SJSA1 (cell line): Measurements from ENCODE around the gene SPATA32. TPM values are rescaled to one million over a fixed set of nuclear protein-coding genes. Genes with fewer than 3 reads are reported as not detected.

ENCODE experiments used
- DNase-seq, 2 experiments: peaks; one replicate each; pipeline ENCODE4 v3.0.0-alpha.2; 2015 to 2020; ENCODE audit warnings: low spot score in 2 of 2, low read depth in 1 of 2
- H3K27ac ChIP-seq: fragments of 250-450 bp; sonication (Bioruptor Pico); 2 replicates; pipeline ENCODE4 v1.5.1; 2020; ENCODE audit warnings: mild to moderate bottlenecking, moderate library complexity
- H3K27me3 ChIP-seq: fragments of 250-450 bp; sonication (Bioruptor Pico); replicated peaks from 2 replicates; pipeline ENCODE4 v1.5.1; 2020; ENCODE audit warnings: mild to moderate bottlenecking, moderate library complexity
- H3K36me3 ChIP-seq: fragments of 250-450 bp; sonication (Bioruptor Pico); 2 replicates; pipeline ENCODE4 v1.5.1; 2020; ENCODE audit warnings: mild to moderate bottlenecking
- H3K4me1 ChIP-seq: fragments of 250-450 bp; sonication (Bioruptor Pico); replicated peaks from 2 replicates; pipeline ENCODE4 v1.6.1; 2021; ENCODE audit warnings: mild to moderate bottlenecking
- H3K4me3 ChIP-seq: fragments of 250-450 bp; sonication (Bioruptor Pico); 2 replicates; pipeline ENCODE4 v1.5.1; 2020; ENCODE audit warnings: mild to moderate bottlenecking
- H3K9me3 ChIP-seq: fragments of 250-450 bp; sonication (Bioruptor Pico); replicated peaks from 2 replicates; pipeline ENCODE4 v1.5.1; 2020; ENCODE audit warnings: mild to moderate bottlenecking
- total RNA-seq: library from RNA; depleted of rRNA; stranded (reverse); fragments of >200 nt; shearing (Covaris generic); gene quantifications from 2 replicates; pipeline ENCODE4 v1.2.3, GENCODE V29; 2014

Gene SPATA32
- total RNA-seq, 1 experiment from 2014 or later, result not detected

DNA sequence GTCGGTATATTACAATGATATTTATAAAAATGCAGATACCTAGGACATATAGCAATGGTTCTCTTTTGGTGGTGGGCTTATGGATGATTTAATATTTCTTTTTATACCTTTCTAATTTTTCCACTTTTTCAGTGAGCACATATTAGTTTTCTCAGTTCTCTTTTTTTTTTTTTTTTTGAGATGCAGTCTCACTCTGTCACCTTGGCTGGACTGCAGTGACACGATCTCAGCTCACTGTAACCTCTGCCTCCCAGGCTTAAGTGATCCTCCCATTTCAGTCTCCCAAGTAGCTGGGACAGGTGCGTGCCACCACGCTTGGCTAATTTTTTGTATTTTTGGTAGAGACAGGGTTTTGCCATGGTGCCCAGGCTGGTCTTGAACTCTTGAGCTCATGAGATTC, 39.8 kb upstream of the SPATA32 start:
- H3K36me3 ChIP-seq, result peaks cover 16% of the 10 kb centered on the region
- no peak for DNase-seq
- no peaks in the 10 kb centered on the region for H3K9me3 ChIP-seq
- peaks cover 42% of the 10 kb centered on the region for H3K4me1 ChIP-seq
- no peak overlapping the region for H3K4me3 ChIP-seq
- no peak overlapping the region for H3K27ac ChIP-seq
- H3K27me3 ChIP-seq, result no peaks in the 10 kb centered on the region

DNA sequence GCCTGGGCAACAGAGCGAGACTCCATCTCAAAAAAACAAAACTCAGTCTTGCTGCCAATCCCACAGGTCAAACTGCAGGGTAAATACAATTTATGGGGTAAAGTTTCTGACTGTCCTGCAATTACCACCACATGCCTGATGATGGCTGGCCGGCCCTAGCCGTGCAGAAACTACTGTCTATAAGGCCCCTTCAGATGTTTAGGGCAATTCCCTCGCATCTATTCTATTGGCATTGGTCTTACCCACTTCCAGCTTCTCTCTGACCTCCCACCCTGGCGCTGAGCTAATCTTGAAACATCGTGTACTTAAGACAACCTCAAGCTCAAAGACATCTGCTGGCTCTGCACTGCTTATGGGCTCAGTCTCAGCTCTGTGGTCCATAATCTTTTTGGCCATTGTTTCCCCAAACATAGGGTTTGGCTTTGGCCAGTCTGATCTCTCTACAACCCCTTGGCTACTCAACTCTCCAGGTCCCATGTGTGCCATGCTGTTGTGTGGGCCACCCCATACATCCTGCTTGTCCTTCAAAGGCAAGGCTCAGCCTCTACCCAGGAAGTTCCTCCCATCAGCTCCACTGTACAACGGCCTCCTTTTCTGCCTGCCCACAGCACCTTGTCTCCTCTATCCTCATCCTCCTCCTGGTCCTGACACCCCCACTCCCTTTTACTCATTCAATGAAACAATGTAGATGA, 38.3 kb upstream of the SPATA32 start:
- H3K27ac ChIP-seq, result no peak overlapping the region
- peaks cover 42% of the 10 kb centered on the region for H3K4me1 ChIP-seq
- H3K36me3 ChIP-seq, result peaks cover 24% of the 10 kb centered on the region
- H3K4me3 ChIP-seq, result no peak overlapping the region
- no peaks in the 10 kb centered on the region for H3K9me3 ChIP-seq
- no peak for DNase-seq
- no peaks in the 10 kb centered on the region for H3K27me3 ChIP-seq

- H3K27ac ChIP-seq, result no peak overlapping the region
- no peaks in the 10 kb centered on the region for H3K9me3 ChIP-seq
- H3K36me3 ChIP-seq, result peaks cover 19% of the 10 kb centered on the region
- peaks cover 43% of the 10 kb centered on the region for H3K4me1 ChIP-seq
- H3K27me3 ChIP-seq, result no peaks in the 10 kb centered on the region
- H3K4me3 ChIP-seq, result no peak overlapping the region
- no peak for DNase-seq
Observed at GRCh38 chr17:45299361-45299760, 37.5 kb upstream of the SPATA32 start.

DNA sequence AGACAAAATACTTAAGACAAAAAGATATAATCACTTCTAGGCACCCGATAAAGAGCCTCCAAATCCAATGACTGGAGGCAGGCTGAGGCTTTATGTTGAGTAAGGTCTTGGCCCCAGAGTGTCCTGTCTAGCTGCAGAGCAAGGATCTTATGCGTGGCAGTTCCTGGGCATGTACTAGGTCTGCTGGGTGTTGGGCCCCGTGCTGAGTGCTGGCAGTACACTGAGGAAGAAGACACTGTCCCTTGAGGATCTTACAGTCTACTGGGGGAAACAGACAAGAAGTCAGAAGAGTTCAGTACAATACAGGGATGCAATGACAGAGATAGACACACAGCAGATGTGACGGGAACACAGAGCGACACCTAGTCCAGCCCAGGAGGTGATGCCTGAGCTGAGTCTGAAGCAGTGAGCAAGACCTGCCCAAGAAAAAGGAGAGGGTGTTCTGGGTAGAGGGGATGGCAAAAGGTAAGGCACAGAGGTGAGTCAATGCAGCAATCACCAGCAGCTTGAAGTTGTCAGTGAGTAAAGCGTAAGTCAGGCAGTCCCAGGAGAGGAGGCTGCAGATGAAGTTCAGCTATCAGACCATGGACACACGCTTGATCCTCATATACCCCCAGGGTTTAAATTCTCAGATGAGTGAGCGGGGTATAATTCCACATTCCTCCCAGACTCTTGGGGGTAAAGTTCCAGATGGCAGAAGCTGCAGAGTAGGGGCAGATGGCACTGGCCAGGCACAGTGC, 36.8 kb upstream of the SPATA32 start:
- Histone ChIP-seq H3K27ac (no peak overlapping the region), H3K9me3 (no peaks in the 10 kb centered on the region), H3K4me3 (no peak overlapping the region), H3K27me3 (no peaks in the 10 kb centered on the region), H3K4me1 (peaks cover 49% of the 10 kb centered on the region), H3K36me3 (peaks cover 21% of the 10 kb centered on the region)
- DNase-seq, result no peak

- Histone ChIP-seq H3K4me3 (no peak overlapping the region), H3K4me1 (peaks cover 52% of the 10 kb centered on the region), H3K36me3 (peaks cover 32% of the 10 kb centered on the region), H3K27ac (no peak overlapping the region), H3K9me3 (no peaks in the 10 kb centered on the region), H3K27me3 (no peaks in the 10 kb centered on the region)
- DNase-seq, result no peak
Observed at GRCh38 chr17:45296833-45297124, 34.9 kb upstream of the SPATA32 start.

GRCh38 chr17:45296003-45296832, 34.3 kb upstream of the SPATA32 start:
- no peak overlapping the region for H3K4me3 ChIP-seq
- no peaks in the 10 kb centered on the region for H3K27me3 ChIP-seq
- peaks cover 38% of the 10 kb centered on the region for H3K36me3 ChIP-seq
- H3K9me3 ChIP-seq, result no peaks in the 10 kb centered on the region
- H3K4me1 ChIP-seq, result peaks cover 52% of the 10 kb centered on the region
- DNase-seq, result no peak
- no peak overlapping the region for H3K27ac ChIP-seq

GRCh38 chr17:45294506-45294905, 32.6 kb upstream of the SPATA32 start:
- Histone ChIP-seq H3K27ac (peak overlapping the region; percentile 46; the same call in 1 of the 2 replicates), H3K4me1 (peaks cover 48% of the 10 kb centered on the region), H3K4me3 (no peak overlapping the region), H3K27me3 (no peaks in the 10 kb centered on the region), H3K9me3 (no peaks in the 10 kb centered on the region), H3K36me3 (peaks cover 55% of the 10 kb centered on the region)
- no peak for DNase-seq

DNA sequence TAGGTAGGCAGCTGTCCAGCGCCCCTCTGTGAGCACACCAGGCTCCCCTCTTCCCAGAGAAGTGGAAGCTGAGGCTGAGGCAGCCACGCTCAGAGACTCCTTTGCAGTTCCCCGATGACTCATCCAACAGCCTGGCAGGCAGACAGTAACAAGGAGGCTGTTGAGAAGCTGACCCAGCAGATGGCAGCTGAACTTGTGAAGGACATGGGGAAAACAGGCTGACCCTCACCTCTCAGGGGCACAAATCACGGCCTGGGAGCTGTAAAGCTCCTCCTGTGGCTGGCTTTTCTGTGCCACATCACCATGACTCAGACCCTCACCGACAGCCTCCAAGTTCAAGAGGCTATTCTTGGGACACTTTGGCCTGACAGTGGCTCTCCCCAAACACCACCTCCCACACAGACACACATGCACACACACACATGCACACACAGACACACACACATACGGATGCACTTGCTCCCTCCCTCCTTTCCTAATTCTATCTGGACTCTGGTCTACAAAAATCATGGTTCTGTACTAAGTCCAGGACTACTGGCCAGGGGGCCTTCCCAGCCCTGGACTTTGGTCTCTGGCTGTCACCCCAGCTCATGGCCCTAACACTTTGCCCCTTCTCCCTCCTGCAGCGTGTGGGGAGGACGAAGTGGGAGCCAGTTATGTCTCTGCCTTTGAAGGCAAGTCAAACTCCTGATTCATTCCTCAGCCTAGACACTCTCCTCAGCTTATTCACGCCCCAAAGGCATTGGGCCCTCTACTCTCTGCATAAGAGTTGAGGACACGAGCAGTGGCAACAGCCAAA, 31.7 kb upstream of the SPATA32 start:
- peaks cover 64% of the 10 kb centered on the region for H3K36me3 ChIP-seq
- peaks cover 48% of the 10 kb centered on the region for H3K4me1 ChIP-seq

DNA sequence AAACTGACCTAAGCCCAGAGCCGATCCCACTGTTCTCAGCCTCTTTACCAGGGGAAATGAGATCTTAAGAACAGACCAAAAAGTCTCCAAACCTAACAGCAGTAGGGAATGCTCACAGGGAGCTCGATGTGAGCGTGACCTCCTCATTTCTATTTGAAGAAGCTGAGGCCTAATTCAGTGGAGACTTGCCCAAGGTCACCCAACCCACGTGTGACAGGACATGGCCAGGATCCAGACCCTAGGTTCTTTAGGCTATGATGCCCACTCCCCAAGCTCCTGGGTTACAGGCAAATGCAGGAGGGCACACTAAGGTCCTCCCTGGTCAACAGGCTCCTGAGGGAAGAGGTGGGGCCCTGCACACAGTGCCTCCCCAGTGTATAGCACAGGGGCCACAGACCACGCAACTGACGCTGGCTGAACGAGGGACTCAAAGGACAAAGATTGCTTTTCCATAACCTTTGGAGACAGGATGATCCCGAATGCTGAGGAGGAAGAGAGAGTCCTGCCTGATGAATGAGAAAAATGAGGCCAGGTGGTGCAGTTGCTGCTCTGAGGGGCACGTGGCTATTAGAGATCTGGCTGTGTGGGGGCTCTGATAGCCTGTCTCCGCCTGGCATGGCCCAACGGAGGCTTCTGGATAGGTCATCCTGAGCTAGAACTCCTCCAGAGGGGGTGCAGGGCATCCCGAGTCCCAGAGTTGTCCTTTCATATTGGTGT, 31.0 kb upstream of the SPATA32 start:
- no peaks in the 10 kb centered on the region for H3K9me3 ChIP-seq
- no peak overlapping the region for H3K4me3 ChIP-seq
- no peaks in the 10 kb centered on the region for H3K27me3 ChIP-seq
- no peak for DNase-seq
- peaks cover 48% of the 10 kb centered on the region for H3K4me1 ChIP-seq
- H3K27ac ChIP-seq, result peak overlapping the region; percentile 42
- peaks cover 71% of the 10 kb centered on the region for H3K36me3 ChIP-seq

More for the DNA sequence above, 31.7 kb upstream of the SPATA32 start:
- H3K27me3 ChIP-seq, result no peaks in the 10 kb centered on the region
- H3K4me3 ChIP-seq, result no peak overlapping the region
- no peaks in the 10 kb centered on the region for H3K9me3 ChIP-seq
- H3K27ac ChIP-seq, result peak overlapping the region; percentile 46
- peak; percentile 93 to 97 for DNase-seq

- Histone ChIP-seq H3K4me3 (no peak overlapping the region), H3K36me3 (peaks cover 79% of the 10 kb centered on the region), H3K4me1 (peaks cover 38% of the 10 kb centered on the region), H3K27me3 (no peaks in the 10 kb centered on the region), H3K9me3 (no peaks in the 10 kb centered on the region), H3K27ac (no peak overlapping the region)
- DNase-seq, result no peak
Observed at GRCh38 chr17:45291171-45291805, 29.4 kb upstream of the SPATA32 start.

DNA sequence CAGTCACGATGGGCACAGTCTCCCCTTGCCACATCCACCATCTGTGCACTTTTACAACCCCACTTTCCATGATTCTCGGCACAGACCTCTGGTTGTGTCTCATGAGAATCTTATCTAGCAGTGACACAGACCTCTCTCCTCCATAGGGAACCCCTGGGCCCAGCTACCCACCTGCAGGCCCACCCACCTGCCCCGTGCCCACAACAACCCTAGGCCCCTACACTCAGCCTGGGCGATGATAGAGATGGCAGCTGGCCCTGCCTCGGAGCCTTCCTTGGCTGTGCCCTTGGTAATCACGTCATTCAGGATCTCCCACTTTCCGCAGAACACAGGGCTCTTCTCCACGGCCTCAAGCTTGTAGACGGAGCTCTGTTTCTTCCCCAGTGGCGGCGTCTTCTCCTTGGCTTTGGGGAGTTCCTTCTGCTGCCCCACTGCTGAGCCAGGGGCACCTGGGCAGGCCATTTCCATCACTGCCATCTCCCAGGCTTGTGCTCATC, 28.4 kb upstream of the SPATA32 start:
- DNase-seq, result no peak
- H3K4me3 ChIP-seq, result no peak overlapping the region
- no peak overlapping the region for H3K27ac ChIP-seq
- H3K36me3 ChIP-seq, result peaks cover 79% of the 10 kb centered on the region
- H3K4me1 ChIP-seq, result peaks cover 28% of the 10 kb centered on the region
- no peaks in the 10 kb centered on the region for H3K27me3 ChIP-seq
- no peaks in the 10 kb centered on the region for H3K9me3 ChIP-seq
